ENCODE measurements around the gene CLDN20.

CLDN20 gene

DNA sequence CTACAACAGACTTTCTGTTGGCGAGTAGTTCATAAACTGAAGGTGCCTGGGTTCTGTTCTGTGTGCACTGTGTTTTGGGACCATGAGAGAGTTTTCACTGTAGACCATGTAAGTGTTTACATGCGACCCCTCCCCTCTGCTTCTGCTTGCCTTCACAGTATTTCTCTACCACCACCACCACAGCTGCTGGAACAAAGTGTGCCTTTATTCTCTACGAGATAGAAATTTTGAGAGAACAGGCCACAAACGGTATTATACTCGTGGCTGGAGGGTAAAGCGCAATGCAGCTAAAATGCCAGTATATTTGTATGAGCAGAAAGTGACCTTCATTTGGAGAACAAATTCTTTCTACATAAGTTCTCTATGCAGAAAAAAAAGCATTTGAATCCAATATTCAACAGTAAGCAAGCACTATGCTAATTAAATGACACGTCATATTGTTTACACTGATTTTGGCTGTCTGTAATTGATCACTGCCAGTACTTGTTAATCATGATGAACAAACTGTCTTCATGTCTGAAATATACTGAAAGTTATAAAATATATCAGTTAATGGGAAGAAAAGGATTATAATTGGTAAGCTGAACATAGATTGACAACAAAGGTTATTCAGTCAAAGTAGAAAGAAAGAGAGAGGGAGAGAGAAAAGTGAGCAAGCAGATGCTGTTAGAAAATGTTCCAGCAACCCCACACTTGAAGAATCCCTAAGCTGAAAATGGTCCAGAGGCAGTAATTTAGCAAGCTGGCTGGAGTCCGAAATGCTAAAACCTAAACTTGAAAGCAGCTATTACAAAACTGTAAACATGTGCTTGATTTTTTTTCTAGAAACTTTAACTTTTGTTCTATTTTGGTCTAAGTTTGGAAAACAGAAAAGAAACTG is 8.8 kb downstream of the CLDN20 start:
- Mint-ChIP-seq H3K27ac (peak overlapping the region; percentile 75), H3K4me1 (peaks cover 32% of the 10 kb centered on the region), H3K36me3 (peaks cover 14% of the 10 kb centered on the region), H3K9me3 (no peaks in the 10 kb centered on the region), H3K4me3 (no peak overlapping the region), H3K27me3 (no peaks in the 10 kb centered on the region)

- H3K27ac Mint-ChIP-seq = peak overlapping the region; percentile 83
- no peaks in the 10 kb centered on the region for H3K9me3 Mint-ChIP-seq
- no peaks in the 10 kb centered on the region for H3K27me3 Mint-ChIP-seq
- peaks cover 31% of the 10 kb centered on the region for H3K4me1 Mint-ChIP-seq
- H3K4me3 Mint-ChIP-seq = no peak overlapping the region
- peaks cover 14% of the 10 kb centered on the region for H3K36me3 Mint-ChIP-seq
These were observed 9.6 kb downstream of the CLDN20 start for GRCh38 chr6:155273431-155273830.

DNA sequence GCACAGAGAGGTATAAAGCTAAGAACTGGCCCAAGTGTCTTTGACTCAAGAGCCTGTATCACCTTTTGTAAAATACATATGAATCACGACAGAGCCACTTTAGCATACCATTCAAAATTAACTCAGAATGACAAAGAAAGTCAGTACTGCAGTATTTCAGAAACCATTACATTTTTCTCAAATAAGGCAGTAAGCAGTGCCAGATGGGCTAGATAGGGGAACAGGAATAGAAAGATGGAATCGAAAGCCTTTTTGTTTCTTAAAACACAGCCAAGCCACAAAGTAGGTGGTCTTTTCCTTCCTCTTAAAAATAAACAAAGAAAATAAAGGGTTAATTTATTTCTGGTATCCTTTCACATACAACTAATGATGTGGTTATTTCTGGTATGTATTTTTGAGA is 10.3 kb downstream of the CLDN20 start:
- Mint-ChIP-seq H3K27ac (no peak overlapping the region), H3K9me3 (no peaks in the 10 kb centered on the region), H3K27me3 (no peaks in the 10 kb centered on the region), H3K36me3 (peaks cover 16% of the 10 kb centered on the region), H3K4me1 (peaks cover 31% of the 10 kb centered on the region), H3K4me3 (no peak overlapping the region)

DNA sequence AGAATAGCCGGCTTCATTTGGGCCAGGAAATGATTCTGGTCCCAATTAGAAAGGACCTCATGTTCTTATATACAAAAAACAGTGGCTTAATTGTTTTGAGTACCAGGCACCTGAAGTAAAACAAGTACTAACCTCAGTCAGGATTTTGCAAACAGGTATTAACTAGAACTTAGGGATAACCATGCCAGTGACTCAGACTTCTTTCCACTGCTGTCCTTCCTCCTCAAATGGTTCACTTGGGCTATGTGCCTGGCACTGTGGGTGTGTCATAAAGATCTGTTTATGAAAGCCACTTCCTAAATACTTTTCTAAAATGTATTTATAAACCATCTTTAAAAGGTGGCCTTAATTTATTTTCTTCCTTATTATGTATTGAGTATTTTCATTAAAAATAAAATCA is 10.7 kb downstream of the CLDN20 start:
- Mint-ChIP-seq H3K27ac (no peak overlapping the region), H3K9me3 (no peaks in the 10 kb centered on the region), H3K4me1 (peaks cover 31% of the 10 kb centered on the region), H3K27me3 (no peaks in the 10 kb centered on the region), H3K36me3 (peaks cover 19% of the 10 kb centered on the region), H3K4me3 (no peak overlapping the region)

GRCh38 chr6:155275808-155276480 is 12.1 kb downstream of the CLDN20 start:
- H3K4me3 Mint-ChIP-seq = no peak overlapping the region
- no peaks in the 10 kb centered on the region for H3K9me3 Mint-ChIP-seq
- peak overlapping the region; percentile 65 for H3K27ac Mint-ChIP-seq
- peaks cover 21% of the 10 kb centered on the region for H3K36me3 Mint-ChIP-seq
- H3K4me1 Mint-ChIP-seq = peaks cover 31% of the 10 kb centered on the region
- no peaks in the 10 kb centered on the region for H3K27me3 Mint-ChIP-seq

- Mint-ChIP-seq H3K27ac (no peak overlapping the region), H3K9me3 (no peaks in the 10 kb centered on the region)
These were observed 12.8 kb downstream of the CLDN20 start for GRCh38 chr6:155276638-155277037.

DNA sequence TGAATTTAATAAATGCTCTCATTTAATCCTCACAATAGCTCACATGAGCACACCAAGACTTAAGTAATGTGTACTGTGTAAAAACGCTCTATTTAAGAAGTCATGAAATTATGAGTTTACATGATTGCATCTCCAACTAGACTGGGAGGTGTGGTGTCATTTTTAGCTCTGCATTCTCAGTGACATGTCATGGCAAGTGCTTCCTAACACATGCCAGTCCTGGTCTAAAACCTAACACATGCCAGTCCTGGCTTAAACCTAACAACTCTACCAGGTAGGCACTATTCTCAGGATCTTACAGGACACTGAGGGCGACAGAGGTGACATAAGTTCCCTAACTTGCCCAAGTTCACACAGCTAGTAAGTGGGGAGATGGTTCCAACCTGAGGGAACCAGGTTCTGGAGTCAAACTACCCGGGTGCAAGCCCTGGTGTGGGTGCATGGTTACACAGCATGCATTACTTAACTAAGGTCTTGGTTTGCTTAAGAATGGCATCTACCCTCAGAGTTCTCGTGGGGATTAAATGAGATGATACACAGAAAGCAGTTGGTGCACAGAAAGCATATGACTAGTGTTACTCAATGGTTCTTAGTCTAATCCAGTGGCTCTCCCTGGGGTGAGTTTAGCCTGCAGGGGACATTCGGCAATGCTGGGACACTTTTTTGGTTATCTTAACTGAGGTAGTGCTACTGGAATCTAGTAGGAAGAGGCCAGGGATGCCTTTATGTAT is 14.7 kb downstream of the CLDN20 start:
- Mint-ChIP-seq H3K27me3 (no peaks in the 10 kb centered on the region), H3K4me3 (no peak overlapping the region), H3K36me3 (peaks cover 21% of the 10 kb centered on the region), H3K27ac (peak overlapping the region; percentile 25), H3K9me3 (no peaks in the 10 kb centered on the region), H3K4me1 (peaks cover 24% of the 10 kb centered on the region)

More at GRCh38 chr6:155276638-155277037, 12.8 kb downstream of the CLDN20 start:
- Mint-ChIP-seq H3K36me3 (peaks cover 21% of the 10 kb centered on the region), H3K4me1 (peaks cover 31% of the 10 kb centered on the region), H3K4me3 (no peak overlapping the region), H3K27me3 (no peaks in the 10 kb centered on the region)

- peaks cover 29% of the 10 kb centered on the region for H3K36me3 Mint-ChIP-seq
- no peak overlapping the region for H3K27ac Mint-ChIP-seq
These were observed 21.0 kb downstream of the CLDN20 start for GRCh38 chr6:155284775-155285174.

DNA sequence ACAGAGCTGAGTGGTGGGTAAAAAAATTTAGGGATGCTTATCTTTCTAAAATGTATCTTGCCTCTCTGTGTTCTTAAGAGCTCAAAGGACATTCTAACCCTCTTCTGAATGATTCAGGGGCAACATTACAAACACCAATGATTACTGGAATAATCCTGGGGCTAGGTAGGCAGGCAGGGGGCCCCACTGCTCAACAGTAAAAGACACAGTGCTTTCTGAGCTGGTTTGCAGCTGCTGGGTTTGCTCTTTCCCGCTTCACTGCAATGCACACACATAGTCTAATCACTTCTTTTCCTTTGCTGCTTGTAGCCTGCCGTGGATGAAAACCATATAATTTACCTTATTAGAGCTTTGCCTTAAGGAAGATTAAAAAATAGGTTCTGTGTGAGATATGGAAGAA is 23.9 kb downstream of the CLDN20 start:
- Mint-ChIP-seq H3K36me3 (peaks cover 35% of the 10 kb centered on the region), H3K4me1 (peaks cover 18% of the 10 kb centered on the region), H3K27ac (no peak overlapping the region), H3K9me3 (no peaks in the 10 kb centered on the region), H3K27me3 (no peaks in the 10 kb centered on the region), H3K4me3 (no peak overlapping the region)

More at GRCh38 chr6:155284775-155285174, 21.0 kb downstream of the CLDN20 start:
- no peaks in the 10 kb centered on the region for H3K9me3 Mint-ChIP-seq
- no peak overlapping the region for H3K4me3 Mint-ChIP-seq
- no peaks in the 10 kb centered on the region for H3K27me3 Mint-ChIP-seq
- peaks cover 17% of the 10 kb centered on the region for H3K4me1 Mint-ChIP-seq

DNA sequence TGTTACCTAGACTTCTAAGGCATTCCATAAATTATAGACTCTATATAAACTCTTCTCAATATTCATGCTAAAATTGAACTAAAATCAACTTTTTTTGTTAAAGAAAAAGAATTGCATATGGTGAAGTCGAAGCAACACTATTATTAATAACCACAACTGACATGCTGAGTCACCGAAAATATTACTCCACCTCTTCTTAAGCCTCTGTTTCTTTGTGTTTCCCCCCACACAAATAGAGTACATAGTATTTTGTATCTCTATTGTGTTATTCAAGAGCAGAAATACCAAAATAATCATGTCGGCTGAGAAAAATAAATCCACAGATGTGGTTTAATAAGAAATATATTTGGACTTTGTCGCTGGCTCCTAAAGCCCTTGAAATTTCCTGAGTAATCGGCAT is 26.7 kb downstream of the CLDN20 start:
- Mint-ChIP-seq H3K4me3 (no peak overlapping the region), H3K9me3 (no peaks in the 10 kb centered on the region), H3K27ac (no peak overlapping the region), H3K4me1 (peaks cover 25% of the 10 kb centered on the region), H3K36me3 (peaks cover 33% of the 10 kb centered on the region), H3K27me3 (no peaks in the 10 kb centered on the region)

DNA sequence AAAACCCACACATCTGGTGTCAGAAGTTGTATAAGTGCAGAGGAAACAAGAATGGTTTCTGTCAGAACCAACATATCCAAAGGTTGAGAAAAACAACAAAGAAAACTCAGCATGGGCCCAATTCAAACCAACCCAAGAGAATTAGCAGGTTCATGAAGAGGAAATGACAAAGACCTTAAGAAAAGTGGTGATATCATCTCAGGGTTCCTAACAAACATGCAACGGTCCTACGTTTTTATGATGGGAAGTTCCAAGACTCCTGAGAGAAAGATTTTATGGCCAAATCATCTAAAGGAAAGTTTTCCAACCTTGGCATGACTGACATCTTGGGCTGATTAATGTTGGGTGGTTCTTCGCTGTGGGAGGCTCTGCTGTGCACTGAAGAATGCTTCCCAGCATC is 27.5 kb downstream of the CLDN20 start:
- Mint-ChIP-seq H3K4me1 (peaks cover 25% of the 10 kb centered on the region), H3K27me3 (no peaks in the 10 kb centered on the region), H3K36me3 (peaks cover 33% of the 10 kb centered on the region), H3K4me3 (no peak overlapping the region), H3K27ac (no peak overlapping the region), H3K9me3 (no peaks in the 10 kb centered on the region)

DNA sequence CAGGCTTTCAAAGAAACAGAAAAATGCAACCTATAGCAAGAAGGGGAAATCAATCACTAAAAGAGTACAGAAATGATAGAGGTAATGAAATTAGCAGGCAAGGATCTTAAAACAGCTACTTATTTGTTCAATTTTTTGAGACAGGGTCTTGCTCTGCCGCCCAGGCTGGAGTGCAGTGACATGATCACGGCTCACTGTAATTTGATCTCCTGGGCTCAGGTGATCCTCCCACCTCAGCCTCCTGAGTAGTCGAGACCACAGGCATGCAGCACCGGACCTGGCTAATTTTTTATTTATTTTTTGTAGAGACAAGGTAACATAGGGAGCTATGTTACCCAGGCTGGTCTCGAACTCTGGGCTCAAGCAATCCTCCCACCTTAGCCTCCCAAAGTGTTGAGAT is 28.9 kb downstream of the CLDN20 start:
- Mint-ChIP-seq H3K4me1 (peaks cover 23% of the 10 kb centered on the region), H3K9me3 (no peaks in the 10 kb centered on the region), H3K27ac (no peak overlapping the region), H3K4me3 (no peak overlapping the region), H3K36me3 (peaks cover 36% of the 10 kb centered on the region), H3K27me3 (no peaks in the 10 kb centered on the region)

DNA sequence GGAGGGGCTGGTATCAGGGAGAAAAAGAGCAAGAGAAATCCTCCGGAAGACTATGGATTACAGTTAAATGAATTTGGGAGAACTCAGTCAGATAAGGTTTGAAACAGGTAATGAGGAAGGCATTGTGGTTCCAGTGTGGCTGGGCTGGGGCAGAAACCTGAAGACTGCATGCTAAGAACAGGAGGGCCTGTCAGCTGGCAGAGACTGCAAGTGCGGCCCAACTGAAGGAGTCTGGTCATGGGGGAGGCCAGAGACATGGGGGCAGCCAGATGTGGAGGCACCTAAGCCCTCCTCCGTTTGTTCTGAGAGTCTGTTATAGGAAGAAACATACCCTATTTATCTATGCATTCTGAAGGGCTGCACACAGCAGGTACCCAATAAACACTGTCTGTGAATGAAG is 33.9 kb downstream of the CLDN20 start:
- no peak overlapping the region for H3K27ac Mint-ChIP-seq
- no peaks in the 10 kb centered on the region for H3K9me3 Mint-ChIP-seq
- H3K36me3 Mint-ChIP-seq = peaks cover 22% of the 10 kb centered on the region
- peaks cover 19% of the 10 kb centered on the region for H3K4me1 Mint-ChIP-seq
- H3K4me3 Mint-ChIP-seq = no peak overlapping the region
- no peaks in the 10 kb centered on the region for H3K27me3 Mint-ChIP-seq

GRCh38 chr6:155301867-155302266 is 38.1 kb downstream of the CLDN20 start:
- Mint-ChIP-seq H3K36me3 (peaks cover 21% of the 10 kb centered on the region), H3K27me3 (no peaks in the 10 kb centered on the region), H3K9me3 (no peaks in the 10 kb centered on the region), H3K27ac (no peak overlapping the region), H3K4me1 (peaks cover 27% of the 10 kb centered on the region), H3K4me3 (no peak overlapping the region)

- H3K4me3 Mint-ChIP-seq = no peak overlapping the region
- H3K27ac Mint-ChIP-seq = no peak overlapping the region
- H3K4me1 Mint-ChIP-seq = peaks cover 32% of the 10 kb centered on the region
- peaks cover 20% of the 10 kb centered on the region for H3K36me3 Mint-ChIP-seq
- no peaks in the 10 kb centered on the region for H3K27me3 Mint-ChIP-seq
- H3K9me3 Mint-ChIP-seq = no peaks in the 10 kb centered on the region
These were observed 39.6 kb downstream of the CLDN20 start for GRCh38 chr6:155303361-155303870.
